NCI-H226 (cell line): ENCODE results near the gene IER3.
"Not testable (repeated sequence)": the region's sequence is repeated elsewhere in the genome, so short reads cannot be mapped to it uniquely, and the experiment has no call there.

Source experiments
- DNase-seq: peaks from one replicate; pipeline ENCODE4 v3.0.0-alpha.2; 2015

Gene IER3

GRCh38 chr6:30767944-30768301, 23.6 kb upstream of the IER3 start:
- DNase-seq: no peak

- no peak for DNase-seq
Measured at GRCh38 chr6:30767158-30767943, 23.0 kb upstream of the IER3 start.

GRCh38 chr6:30766461-30767157, 22.3 kb upstream of the IER3 start:
- no peak for DNase-seq

- not testable (repeated sequence) for DNase-seq
Measured at GRCh38 chr6:30765495-30765894, 21.1 kb upstream of the IER3 start.

GRCh38 chr6:30764490-30765043, 20.2 kb upstream of the IER3 start:
- not testable (repeated sequence) for DNase-seq

- no peak for DNase-seq
Measured at GRCh38 chr6:30763618-30764489, 19.5 kb upstream of the IER3 start.

GRCh38 chr6:30763155-30763617, 18.8 kb upstream of the IER3 start:
- DNase-seq: no peak

GRCh38 chr6:30761791-30762429, 17.6 kb upstream of the IER3 start:
- no peak for DNase-seq

- DNase-seq: peak; percentile 25
Measured at GRCh38 chr6:30760549-30760948, 16.2 kb upstream of the IER3 start.

GRCh38 chr6:30759575-30760239, 15.4 kb upstream of the IER3 start:
- DNase-seq: peak; percentile 96

- no peak for DNase-seq
Measured at GRCh38 chr6:30757261-30757904, 13.0 kb upstream of the IER3 start.

GRCh38 chr6:30756405-30757003, 12.2 kb upstream of the IER3 start:
- not testable (repeated sequence) for DNase-seq

- DNase-seq: no peak
Measured at GRCh38 chr6:30754631-30755030, 10.3 kb upstream of the IER3 start.

- peak; percentile 99 for DNase-seq
Measured at GRCh38 chr6:30752157-30752927, 8.0 kb upstream of the IER3 start.

GRCh38 chr6:30750379-30750668, 6.0 kb upstream of the IER3 start:
- no peak for DNase-seq

- no peak for DNase-seq
Measured at GRCh38 chr6:30749554-30750378, 5.4 kb upstream of the IER3 start.

- peak; percentile 53 for DNase-seq
Measured at GRCh38 chr6:30748851-30749540, 4.6 kb upstream of the IER3 start.

- DNase-seq: no peak
Measured at GRCh38 chr6:30747902-30748769, 3.8 kb upstream of the IER3 start.
